GM18870 (cell line): ENCODE results near the gene SMARCD3.

Experiments
- ATAC-seq: cut with Tn5 transposase; IDR thresholded peaks from one replicate; pipeline ENCODE4 v1.9.1; 2021; ENCODE audit warnings: moderate library complexity; ENCODE audit not compliant: unreplicated experiment

The SMARCD3 gene

DNA sequence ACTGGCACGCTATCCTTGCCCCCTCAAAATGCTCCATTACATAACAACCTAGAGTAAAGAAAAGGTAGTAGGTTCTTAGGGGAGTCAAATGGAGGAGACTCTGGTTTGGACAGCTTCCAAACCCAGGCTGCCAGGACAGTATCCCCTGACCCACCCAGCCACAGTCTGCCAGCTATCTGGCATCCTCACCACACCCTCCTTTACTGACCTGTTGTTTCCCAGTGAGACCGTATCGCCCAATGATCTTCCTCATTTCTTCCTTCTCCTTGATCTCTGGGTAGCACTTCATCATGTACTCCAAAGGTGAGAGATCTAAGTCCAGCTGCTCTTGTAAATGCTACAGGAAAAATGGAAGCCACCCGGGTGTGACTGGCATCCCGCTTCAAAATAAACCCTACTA, 33.1 kb downstream of the SMARCD3 start:
- ATAC-seq: no peak

DNA sequence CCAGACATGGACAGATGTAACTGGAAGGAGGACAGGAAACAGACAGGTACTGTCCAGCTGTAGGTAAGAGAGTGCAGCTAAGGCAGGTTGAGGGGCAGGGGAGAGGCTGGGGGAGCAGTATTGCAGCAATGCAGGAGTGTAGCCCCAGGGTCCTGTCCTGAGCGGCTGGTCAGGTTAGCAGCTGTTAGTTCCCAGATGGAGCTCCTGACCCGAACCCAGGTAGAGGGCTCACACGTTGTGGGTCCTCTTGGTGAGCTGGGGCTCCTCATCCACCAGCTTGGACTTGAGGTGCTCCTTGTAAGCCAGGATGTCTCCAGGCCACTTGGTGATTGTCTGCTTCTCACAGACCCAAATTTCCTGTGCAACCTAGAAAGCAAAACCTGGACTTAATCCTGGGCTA, 34.7 kb downstream of the SMARCD3 start:
- no peak for ATAC-seq

DNA sequence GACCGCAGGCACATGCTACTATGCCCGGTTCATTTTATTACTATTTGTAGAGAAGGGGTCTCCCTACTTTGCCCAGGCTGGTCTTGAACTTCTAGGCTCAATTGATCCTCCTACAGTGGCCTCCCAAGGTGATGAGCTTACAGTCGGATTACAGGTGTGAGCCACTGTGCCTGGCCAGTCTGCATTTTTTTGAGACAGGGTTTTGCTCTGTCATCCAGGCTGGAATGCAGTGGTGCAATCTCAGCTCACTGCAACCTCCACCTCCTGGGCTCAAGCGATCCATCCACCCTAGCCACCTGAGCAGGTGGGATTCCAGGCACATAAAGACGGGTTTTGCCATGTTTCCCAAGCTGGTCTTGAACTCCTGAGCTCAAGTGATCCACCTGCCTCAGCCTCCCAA, 35.9 kb downstream of the SMARCD3 start:
- ATAC-seq: no peak

DNA sequence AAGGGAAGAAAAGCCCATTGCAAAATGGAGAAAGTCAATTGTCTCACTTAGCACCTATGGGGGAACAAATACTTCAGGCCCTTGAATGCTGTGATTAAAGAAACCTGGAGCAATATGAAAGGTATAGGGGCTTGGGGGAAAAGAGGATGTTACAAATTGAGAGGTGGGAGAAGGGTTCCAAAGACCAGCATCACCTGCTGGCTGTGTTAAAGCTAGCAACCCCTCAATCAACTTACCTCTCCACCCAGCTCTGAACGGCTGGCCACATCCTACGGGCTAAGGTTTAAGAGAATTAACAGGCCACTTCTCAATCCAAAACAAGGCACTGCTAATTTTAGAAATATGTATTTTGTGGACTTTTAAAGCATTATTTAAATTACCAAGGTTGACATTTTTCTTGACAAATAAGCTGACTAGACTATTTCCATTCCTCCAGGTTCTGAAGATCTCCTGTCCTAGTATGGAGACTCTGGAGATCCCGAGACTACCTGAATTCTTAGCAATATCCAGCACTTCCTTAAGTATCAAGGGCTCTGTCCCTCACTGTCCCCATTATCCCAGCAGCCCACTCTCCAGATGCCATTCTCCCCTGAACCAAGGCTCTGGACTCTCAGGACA, 37.2 kb downstream of the SMARCD3 start:
- ATAC-seq: no peak

DNA sequence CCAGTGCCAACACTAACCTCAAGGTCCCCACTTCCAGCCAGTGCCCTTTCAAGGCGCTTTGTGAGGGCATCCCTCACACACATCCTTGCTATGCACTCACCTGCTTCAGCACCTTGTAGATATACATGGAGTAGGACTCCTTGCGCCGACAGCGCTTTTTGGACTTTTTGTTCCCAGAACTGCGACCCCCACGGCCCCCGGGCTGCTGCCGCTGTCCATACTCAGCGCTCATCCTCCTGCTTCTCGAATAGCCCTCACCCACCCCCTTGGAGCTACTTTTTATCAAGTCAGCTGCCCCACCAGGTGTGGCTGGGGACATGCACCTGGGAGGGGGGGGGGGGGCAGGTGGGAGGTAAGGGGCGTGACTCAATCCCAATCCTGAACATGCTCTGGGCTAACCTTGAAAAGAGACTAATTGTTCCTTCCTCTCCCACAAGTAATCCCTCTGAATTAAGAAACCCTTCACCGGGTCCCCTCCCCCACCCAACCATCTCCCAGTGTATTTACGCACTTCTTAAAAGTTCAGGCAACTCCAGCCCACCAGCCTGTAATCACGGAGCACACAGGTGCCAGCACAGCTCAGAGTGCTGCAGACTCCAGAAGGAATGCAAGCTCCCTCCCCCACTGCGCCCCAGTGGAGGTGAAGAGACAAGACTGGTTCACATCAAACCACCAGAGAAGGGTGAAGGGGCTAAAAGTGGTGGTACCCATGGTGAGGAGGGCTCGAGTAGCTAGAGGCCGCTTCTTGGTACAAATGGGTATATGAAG, 38.2 kb downstream of the SMARCD3 start, which contains the start of gene H2BK1:
TSS of gene H2BK1 (minus strand) at position 402 of the 768 bp plus-strand sequence. CDS start at position 232, 170 bp downstream.
- no peak for ATAC-seq

DNA sequence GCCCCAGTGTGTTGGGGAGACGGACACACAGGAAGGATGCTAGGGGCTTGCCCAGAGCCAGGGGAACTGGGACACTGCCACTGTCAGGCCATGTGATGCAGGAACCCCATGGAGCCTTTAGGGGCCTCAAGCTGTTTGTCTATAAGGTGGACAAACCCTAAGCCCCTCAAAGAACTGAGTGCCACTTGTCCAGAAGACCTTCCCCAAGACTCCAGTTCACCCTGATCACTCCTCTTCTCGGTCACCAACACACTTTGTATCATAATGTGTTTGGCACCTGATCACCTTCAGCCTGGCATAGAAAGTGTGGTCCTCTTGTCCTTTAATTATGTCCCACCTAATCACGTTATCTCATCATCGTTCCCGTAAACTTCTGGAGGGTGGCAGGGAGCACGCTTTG, 38.9 kb downstream of the SMARCD3 start:
- ATAC-seq: no peak

DNA sequence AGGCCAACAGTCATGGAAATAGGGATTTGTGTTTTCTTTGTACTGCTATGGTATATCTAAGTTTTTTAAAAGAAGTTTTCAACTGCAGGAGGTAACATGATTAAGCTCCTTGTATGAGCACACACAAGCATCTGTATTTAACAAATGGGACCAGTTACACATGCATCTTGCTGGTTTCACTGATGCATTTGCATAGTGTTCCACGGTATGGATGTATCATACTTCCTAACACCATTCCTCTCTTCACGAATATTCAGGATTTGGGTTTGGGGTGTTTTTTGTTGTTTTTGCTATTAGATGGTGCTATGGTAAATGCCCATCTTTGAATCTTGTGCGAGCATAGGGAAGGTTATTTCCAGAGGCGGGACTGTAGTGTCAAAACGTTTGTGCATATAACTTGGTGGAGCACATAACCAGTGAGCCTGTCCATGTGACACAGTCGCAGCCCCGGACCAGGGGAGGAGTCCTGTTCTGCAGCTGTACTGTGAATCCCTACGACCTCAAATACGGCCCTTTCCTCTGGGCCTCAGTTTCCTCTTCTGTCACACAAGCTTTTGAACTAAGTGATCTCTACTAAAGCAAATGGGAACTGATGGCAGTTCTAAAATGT, 40.1 kb downstream of the SMARCD3 start:
- ATAC-seq: no peak

DNA sequence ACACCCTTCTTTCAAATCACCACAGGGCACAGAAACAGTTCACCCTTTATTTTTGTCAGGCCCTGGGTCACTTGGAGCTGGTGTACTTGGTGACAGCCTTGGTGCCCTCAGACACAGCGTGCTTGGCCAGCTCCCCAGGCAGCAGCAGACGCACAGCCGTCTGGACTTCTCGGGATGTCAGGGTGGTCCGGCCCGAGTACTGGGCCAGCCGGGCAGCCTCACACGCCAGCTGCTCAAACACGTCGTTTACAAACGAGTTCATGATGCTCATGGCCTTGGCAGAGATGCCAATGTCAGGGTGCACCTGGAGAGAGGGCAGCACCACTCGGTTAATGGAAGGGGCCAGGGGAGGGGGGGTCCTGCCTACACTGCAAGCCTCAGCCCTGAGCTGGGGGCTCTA, 40.7 kb downstream of the SMARCD3 start:
- ATAC-seq: no peak

DNA sequence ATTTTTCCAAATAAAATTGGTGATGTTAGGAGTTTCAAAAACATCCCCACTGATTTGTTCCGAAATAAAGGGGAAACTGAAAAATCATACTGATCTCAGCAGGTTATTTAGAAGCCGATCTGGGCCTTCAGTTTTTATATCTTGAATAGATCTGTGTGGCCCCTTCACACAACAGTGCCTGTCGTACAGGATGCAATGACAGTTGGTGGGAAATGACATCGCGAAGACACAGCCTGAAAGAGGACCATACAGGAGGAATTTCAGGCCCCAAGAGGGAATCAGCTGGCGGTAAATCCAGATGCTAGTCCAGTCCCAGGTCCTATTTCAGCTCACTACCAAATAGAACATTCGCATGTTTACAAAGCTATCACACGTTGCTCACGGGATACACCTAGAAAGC, 41.2 kb downstream of the SMARCD3 start:
- no peak for ATAC-seq

DNA sequence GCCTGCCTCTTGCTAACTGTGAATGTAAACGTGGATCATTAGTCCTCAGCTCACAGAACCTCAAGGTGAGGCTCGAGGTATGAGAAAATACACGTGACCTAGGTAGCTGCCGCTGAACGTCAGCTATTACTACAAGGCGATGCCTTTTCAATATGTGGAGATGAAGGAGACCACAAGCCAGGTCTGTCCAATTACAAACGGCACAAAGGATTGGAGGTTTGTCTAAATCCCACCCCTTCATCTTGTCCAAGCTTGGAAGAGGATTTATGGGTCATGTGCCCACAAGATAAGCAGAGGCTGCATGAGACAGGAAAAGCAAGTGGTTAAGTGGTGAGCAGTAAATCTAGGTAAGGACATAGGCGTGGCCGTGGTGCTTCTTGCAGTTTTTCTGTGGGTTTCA, 41.6 kb downstream of the SMARCD3 start:
- ATAC-seq: no peak

DNA sequence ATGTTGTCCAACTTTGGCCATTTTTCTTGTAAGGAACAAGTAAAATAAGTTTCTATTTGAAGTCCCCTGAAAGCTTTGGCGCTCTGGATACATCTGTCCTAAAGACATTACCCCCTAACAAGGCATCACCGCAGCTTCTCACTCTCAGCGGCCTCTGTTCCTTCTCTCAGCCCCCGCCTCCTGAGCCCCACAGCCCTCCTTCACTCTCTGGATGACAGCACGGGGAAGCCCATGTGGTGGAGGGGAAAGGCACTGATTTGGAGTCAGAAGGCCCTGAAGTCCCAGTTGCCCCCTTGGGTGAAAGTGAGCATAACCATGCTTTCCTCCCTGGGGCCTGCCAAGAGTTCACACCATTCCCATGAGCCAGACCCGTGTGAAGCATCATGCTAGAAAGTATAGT, 42.8 kb downstream of the SMARCD3 start:
- ATAC-seq: no peak

DNA sequence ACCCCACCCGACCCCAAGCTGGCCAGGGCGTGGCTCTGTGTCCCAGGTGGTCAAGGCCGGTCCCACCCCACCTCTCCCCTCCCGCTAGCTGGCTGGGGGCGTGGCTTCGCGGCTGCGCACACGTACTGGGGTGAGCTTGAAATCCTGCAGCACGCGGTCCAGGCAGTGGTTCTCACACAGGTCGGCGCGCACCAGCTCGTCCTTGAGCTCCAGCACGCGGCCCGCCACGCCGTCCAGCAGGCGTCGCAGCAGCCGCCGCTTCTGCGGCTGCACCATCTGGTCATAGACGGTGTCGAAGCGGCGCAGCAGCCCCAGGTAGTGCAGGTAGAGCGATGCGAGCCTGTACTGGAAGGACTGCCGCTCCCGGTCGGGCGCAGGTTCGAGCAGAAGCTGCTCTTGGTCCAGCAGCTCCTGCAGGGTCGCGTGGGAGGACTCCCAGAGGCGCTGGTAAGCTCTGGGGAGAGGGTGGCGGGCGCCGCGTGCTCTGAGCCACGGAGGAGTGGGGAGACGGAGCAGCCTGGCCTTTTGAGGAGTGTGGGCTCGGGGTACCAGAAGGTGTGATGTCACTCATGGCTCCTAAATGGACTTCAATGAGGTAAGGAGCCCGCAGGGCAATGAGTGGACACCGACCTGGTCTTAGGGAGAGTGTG, 44.0 kb downstream of the SMARCD3 start:
- ATAC-seq: no peak

DNA sequence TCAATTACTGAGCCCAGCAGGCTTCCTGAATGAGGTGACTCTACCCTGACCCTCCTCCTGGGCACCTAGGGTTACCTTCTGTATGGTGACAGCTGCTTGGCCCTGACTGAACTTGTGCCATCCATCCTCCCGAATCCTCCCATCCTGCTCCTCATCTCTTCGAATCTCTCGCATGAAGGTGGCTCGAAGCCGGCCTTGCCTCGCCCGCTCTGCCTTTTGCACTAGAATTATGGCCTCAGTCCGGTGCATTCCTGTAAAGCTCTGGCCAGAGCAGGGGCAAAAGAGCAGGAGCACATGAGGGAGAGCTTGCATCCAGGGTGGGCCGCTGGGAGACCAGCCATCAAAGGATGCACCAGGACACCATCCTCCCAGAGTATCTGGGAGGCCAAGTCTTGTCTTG, 45.7 kb downstream of the SMARCD3 start:
- no peak for ATAC-seq

DNA sequence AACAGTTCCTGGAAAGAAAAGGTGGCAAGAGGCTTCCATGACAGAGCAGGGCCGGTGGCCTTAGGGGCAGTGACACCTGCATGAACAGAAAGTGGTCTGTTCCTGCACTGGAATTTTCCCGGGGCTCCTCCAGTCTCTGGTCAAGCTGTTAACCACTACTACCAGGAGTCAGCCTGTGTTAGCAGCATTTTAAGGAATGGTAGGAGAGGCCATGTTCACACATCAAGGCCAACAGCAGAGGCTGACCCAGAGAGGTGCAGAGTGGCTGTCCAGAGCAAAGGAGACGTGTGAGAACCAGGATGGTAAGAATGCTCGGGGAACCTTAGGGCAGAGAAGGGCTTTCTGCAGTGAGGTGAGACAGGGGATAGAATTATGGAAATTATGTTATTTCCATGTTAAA, 46.7 kb downstream of the SMARCD3 start:
- ATAC-seq: no peak

DNA sequence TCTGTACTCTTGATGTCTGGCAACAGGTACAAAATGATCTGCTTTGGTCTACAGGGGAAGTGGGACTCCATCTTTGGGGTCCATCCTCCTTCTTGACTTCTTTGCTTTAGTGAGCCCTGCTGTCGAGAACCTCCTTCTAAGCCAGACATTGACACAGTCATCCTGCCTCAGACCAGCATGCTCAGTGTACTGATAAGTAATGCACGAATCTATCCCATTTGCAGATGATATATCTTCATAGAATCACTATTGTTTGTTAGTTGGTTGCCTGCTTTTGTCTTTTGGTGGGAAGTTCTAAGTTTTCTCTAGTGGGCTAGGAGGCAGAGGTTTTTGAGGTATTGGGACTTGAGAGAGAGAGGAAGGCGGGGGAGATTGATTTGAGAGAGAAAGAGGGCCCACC, 47.1 kb downstream of the SMARCD3 start:
- ATAC-seq: no peak

DNA sequence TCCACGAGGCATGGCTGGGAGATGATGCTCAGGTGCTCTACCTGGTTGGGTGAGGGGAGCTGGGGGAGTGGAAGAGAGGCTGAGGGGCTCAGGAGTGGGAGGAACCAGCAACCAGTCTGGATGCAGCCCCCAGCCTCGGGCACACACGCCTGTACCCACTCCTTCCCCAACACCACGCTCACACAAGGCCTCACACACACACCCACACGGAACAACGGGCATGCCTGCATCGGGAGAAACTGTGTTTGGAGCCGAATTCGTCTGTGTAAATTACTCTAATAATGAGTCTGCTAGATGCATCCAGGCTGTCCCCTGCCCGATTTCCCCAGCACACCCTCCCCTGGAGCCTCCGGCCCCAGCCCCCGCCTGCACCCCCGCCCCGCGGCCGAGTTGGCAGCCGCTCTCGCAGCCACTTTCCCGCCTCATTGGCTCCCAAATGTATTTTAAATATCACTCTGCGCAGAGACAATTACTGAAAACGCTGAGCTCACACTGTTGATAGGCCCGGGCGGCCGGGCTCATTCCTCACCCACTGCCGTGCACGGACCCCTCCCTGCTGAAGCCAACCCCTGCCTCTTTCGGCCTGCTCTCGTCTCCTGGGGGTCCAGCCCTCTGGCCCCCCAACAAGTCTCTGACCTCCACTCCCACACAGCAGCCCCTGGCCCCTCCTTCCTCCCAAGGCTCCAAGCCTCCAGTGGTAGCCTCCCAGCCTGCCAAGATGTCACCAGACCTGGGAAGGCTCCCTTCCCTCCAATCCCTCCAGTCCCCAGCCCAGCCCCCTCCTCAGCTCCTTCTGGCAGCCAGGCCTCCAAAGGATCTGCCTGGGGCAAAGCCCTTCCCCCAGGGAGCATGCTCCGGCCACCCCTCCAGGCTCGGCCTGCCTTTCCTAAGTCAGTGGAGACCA, 49.3 kb downstream of the SMARCD3 start:
- no peak for ATAC-seq

DNA sequence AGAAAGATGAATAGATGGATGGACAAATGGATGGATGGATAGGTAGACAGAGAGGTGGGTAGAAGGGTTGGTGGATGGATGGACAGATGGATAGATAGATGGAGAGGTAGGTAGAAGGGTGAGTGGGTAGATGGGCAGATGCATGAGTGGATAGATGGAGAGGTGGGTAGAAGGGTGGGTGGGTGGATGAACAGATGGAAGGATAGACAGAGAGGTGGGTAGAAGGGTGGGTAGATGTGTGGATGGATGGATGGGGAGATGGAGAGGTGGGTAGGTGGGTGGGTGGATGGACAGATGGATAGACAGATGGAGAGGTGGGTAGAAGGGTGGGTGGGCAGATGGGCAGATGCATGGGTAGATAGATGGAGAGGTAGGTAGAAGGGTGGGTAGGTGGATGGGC, 50.6 kb downstream of the SMARCD3 start:
- no peak for ATAC-seq

DNA sequence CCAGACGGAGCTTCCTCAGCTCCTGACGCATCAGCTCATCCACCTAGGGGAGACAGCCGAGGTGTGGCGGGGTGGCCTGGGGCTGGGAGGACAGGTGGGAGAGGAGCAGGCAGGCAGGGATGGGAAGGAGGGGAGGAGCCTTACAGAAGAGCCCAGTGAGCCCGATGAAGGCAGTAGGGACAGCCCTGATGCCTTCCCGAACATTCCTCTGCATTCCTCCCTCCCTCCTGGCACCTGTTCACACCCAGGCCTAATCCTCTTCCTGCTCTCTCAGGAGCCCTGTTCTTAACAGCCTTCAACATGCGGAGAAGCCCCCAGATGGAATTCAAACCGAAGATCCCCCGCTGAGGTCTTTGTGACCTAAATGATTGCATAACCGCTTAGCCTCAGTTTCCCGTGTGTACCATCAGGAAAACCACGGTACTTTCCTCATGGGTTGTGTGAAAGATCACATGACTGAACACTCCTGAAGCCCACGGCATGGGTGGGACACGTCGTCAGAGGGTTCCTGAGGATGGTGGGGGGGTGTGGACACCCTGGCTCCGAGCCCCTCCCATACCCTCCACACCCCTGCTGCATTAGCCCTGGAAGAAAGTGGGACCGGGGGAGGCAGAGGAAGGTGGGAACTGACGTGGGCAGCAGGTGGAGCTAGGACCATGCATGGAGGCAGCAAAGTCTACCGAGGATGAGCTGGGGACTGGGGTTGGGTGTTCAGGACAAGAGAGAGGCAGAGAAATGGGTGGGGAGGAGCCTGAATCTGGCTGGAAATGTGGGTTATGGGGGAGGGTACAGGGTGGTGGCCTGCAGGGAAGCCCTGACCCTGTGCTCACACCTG, 52.7 kb downstream of the SMARCD3 start:
- no peak for ATAC-seq

DNA sequence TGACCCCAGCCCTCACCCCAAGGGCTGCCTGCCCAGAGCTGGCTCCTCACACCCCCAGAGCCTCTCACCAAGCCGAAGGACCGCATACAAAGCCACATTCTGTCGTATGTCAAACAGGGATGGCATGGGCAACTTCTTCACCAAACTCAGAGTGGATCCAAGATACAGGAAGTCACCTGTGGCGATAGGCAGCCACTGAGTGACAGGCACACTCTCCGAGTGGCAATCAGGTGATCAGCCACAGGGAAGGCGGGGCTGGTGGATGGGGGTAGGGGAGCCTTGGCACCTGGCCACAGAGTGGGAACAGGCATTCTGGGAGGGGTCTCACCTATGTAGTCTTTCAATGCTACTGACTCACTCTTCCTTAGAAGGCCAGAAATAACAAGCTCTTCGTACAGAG, 54.3 kb downstream of the SMARCD3 start:
- ATAC-seq: no peak
